ENCODE data around the gene PDIA2.

Gene PDIA2

GRCh38 chr16:280991-281659 lies 1.8 kb upstream of the PDIA2 start:
- DNase-seq, result no peak

- no peak for DNase-seq
Observed at GRCh38 chr16:281660-282255, 1.2 kb upstream of the PDIA2 start.

GRCh38 chr16:282491-282890 lies 473 bp upstream of the PDIA2 start:
- no peak for DNase-seq

GRCh38 chr16:284204-285120 lies 1.5 kb downstream of the PDIA2 start:
- no peak for DNase-seq

GRCh38 chr16:285146-286055 lies 2.4 kb downstream of the PDIA2 start:
- no peak for DNase-seq

- DNase-seq, result no peak
Observed at GRCh38 chr16:286491-287297, 3.7 kb downstream of the PDIA2 start.

GRCh38 chr16:287298-287811 lies 4.4 kb downstream of the PDIA2 start:
- peak; percentile 42 for DNase-seq

GRCh38 chr16:287981-288920 lies 5.3 kb downstream of the PDIA2 start:
- DNase-seq, result no peak

GRCh38 chr16:289395-289997 lies 6.5 kb downstream of the PDIA2 start:
- DNase-seq, result no peak

- DNase-seq, result no peak
Observed at GRCh38 chr16:290015-290680, 7.2 kb downstream of the PDIA2 start.

GRCh38 chr16:290681-291405 lies 7.9 kb downstream of the PDIA2 start:
- DNase-seq, result no peak

- DNase-seq, result no peak
Observed at GRCh38 chr16:291539-291938, 8.6 kb downstream of the PDIA2 start.

GRCh38 chr16:293043-293775 lies 10.2 kb downstream of the PDIA2 start:
- no peak for DNase-seq

GRCh38 chr16:296276-296675 lies 13.3 kb downstream of the PDIA2 start:
- DNase-seq, result no peak

GRCh38 chr16:296806-297510 lies 14.0 kb downstream of the PDIA2 start:
- DNase-seq, result no peak

- DNase-seq, result no peak
Observed at GRCh38 chr16:297832-298231, 14.9 kb downstream of the PDIA2 start.

GRCh38 chr16:301235-301634 lies 18.3 kb downstream of the PDIA2 start:
- DNase-seq, result no peak
